Measurements from ENCODE around the gene CHMP4A. TPM values are rescaled to one million over a fixed set of nuclear protein-coding genes. Genes with fewer than 3 reads are reported as not detected.

Gene CHMP4A
- total RNA-seq, 1 donor from 2014 or later, result 95.8 TPM

DNA sequence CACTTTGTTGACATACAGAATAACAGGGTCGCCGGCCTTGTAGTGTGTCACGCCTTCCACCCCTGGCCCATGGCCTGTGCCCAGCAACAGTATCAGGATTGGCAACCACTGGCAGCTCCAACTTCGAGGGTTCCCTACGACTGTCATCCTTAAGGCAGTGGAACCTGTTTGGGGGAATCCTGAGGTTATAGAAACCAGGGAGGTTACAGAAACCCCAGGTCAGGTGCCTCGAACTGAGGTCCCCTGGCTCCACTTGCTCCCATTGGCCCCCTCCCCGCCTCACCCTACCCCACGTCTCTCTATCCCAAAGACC is 18.5 kb downstream of the CHMP4A start:
- Mint-ChIP-seq H3K27me3 (ENCODE audit: insufficient read depth) (no peaks in the 10 kb centered on the region), H3K36me3 (ENCODE audit: low read depth) (peaks cover 43% of the 10 kb centered on the region)
- DNase-seq (ENCODE audit: low spot score), result no peak

DNA sequence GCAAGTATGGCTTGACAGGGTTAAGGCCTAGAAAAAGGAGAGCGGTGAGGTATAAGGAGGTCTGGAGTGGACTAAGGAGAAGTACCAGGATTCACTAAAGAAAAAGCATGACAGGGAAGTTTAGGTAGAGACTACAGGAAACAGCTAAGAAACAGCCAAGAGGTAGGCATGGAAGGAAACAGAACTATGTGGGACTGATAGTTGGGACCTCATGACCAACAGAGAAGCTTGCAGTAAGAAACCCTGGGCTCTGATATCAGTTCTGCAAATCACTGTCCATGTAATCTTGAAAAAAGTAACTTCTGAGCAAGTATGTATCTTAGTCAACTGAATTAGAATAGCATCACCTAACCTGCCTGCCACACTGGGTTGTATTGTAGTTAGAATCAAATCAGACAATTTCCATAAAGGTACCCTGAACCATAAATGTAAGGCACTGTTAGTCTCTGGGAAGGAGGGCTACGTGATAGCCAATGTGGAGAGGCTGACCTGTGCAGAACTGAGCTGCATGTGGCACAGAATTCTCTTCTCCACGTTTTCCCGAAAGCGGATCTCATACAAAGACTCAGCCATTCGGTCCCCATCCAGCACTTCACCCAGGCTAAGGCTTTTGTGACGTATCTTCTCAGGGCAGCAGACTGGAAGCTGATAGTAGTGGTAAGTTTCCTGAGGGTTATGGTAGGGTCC is 19.0 kb downstream of the CHMP4A start:
- DNase-seq (ENCODE audit: low spot score), result no peak
- peak overlapping the region; percentile 97 for H3K4me3 Mint-ChIP-seq
- H3K27ac Mint-ChIP-seq, result peak overlapping the region; percentile 96
- H3K9me3 Mint-ChIP-seq, result no peaks in the 10 kb centered on the region
- intact Hi-C loops (cut with micrococcal nuclease), result no loop called here
- peaks cover 67% of the 10 kb centered on the region for H3K4me1 Mint-ChIP-seq (ENCODE audit: low read depth)
- H3K36me3 Mint-ChIP-seq (ENCODE audit: low read depth), result peaks cover 42% of the 10 kb centered on the region
- H3K27me3 Mint-ChIP-seq (ENCODE audit: insufficient read depth), result no peaks in the 10 kb centered on the region

More for the DNA sequence above, 18.5 kb downstream of the CHMP4A start:
- peak overlapping the region; percentile 97 for H3K4me3 Mint-ChIP-seq
- peak overlapping the region; percentile 96 for H3K27ac Mint-ChIP-seq
- no peaks in the 10 kb centered on the region for H3K9me3 Mint-ChIP-seq
- peaks cover 67% of the 10 kb centered on the region for H3K4me1 Mint-ChIP-seq (ENCODE audit: low read depth)
- intact Hi-C loops (cut with micrococcal nuclease), result loop anchor here (1.0 kb wide), 3 partner anchors 18 to 48 kb away; partner anchors contain the start of genes CHMP4A, GMPR2, NEDD8 and RNF31

- no peak for DNase-seq (ENCODE audit: low spot score)
- Mint-ChIP-seq H3K27ac (peak overlapping the region; percentile 1), H3K4me3 (no peak overlapping the region), H3K27me3 (ENCODE audit: insufficient read depth) (no peaks in the 10 kb centered on the region), H3K4me1 (ENCODE audit: low read depth) (peaks cover 62% of the 10 kb centered on the region), H3K36me3 (ENCODE audit: low read depth) (peaks cover 32% of the 10 kb centered on the region), H3K9me3 (no peaks in the 10 kb centered on the region)
- intact Hi-C loops (cut with micrococcal nuclease), result no loop called here
Observed at GRCh38 chr14:24192933-24193332, 20.4 kb downstream of the CHMP4A start.

GRCh38 chr14:24190416-24190815 is 22.9 kb downstream of the CHMP4A start:
- no peaks in the 10 kb centered on the region for H3K9me3 Mint-ChIP-seq
- H3K4me3 Mint-ChIP-seq, result no peak overlapping the region
- peaks cover 47% of the 10 kb centered on the region for H3K36me3 Mint-ChIP-seq (ENCODE audit: low read depth)
- peaks cover 56% of the 10 kb centered on the region for H3K4me1 Mint-ChIP-seq (ENCODE audit: low read depth)
- no peak for DNase-seq (ENCODE audit: low spot score)
- no peak overlapping the region for H3K27ac Mint-ChIP-seq
- intact Hi-C loops (cut with micrococcal nuclease), result no loop called here
- H3K27me3 Mint-ChIP-seq (ENCODE audit: insufficient read depth), result no peaks in the 10 kb centered on the region

GRCh38 chr14:24189460-24189859 is 23.8 kb downstream of the CHMP4A start:
- peaks cover 48% of the 10 kb centered on the region for H3K36me3 Mint-ChIP-seq (ENCODE audit: low read depth)
- intact Hi-C loops (cut with micrococcal nuclease), result loop anchor here (2.0 kb wide), 2 partner anchors 53 to 253 kb away; partner anchors contain the start of genes SDR39U1 and TINF2
- H3K27ac Mint-ChIP-seq, result peak overlapping the region; percentile 86
- no peak overlapping the region for H3K4me3 Mint-ChIP-seq
- peaks cover 50% of the 10 kb centered on the region for H3K4me1 Mint-ChIP-seq (ENCODE audit: low read depth)
- no peak for DNase-seq (ENCODE audit: low spot score)
- H3K9me3 Mint-ChIP-seq, result no peaks in the 10 kb centered on the region
- no peaks in the 10 kb centered on the region for H3K27me3 Mint-ChIP-seq (ENCODE audit: insufficient read depth)

- Mint-ChIP-seq H3K27me3 (ENCODE audit: insufficient read depth) (no peaks in the 10 kb centered on the region), H3K9me3 (no peaks in the 10 kb centered on the region), H3K27ac (peak overlapping the region; percentile 86), H3K4me1 (ENCODE audit: low read depth) (peaks cover 45% of the 10 kb centered on the region), H3K36me3 (ENCODE audit: low read depth) (peaks cover 48% of the 10 kb centered on the region), H3K4me3 (peak overlapping the region; percentile 91)
- intact Hi-C loops (cut with micrococcal nuclease), result loop anchor here (2.0 kb wide), 2 partner anchors 54 to 254 kb away; partner anchors contain the start of genes SDR39U1 and TINF2
- no peak for DNase-seq (ENCODE audit: low spot score)
Observed at GRCh38 chr14:24189059-24189375, 24.3 kb downstream of the CHMP4A start.

- Mint-ChIP-seq H3K27me3 (ENCODE audit: insufficient read depth) (no peaks in the 10 kb centered on the region), H3K27ac (peak within 1 kb of the TSS; percentile 86), H3K9me3 (no peaks in the 10 kb centered on the region), H3K36me3 (ENCODE audit: low read depth) (peaks cover 49% of the 10 kb centered on the region), H3K4me1 (ENCODE audit: low read depth) (peaks cover 42% of the 10 kb centered on the region), H3K4me3 (peak within 1 kb of the TSS; percentile 91)
- intact Hi-C loops (cut with micrococcal nuclease), result loop anchor here (1.0 to 2.0 kb wide), 9 partner anchors 8 to 254 kb away; partner anchors contain the start of genes CHMP4A, GMPR2, IRF9 and NEDD8
- peak; percentile 93 for DNase-seq (ENCODE audit: low spot score)
Observed at GRCh38 chr14:24188251-24189058, 24.8 kb downstream of the CHMP4A start, which contains the start of gene IPO4. Gene IPO4 (minus strand): TSS chr14:24188816. CDS start chr14:24188787, 29 bp downstream.

- no peak for DNase-seq (ENCODE audit: low spot score)
- Mint-ChIP-seq H3K9me3 (no peaks in the 10 kb centered on the region), H3K27me3 (ENCODE audit: insufficient read depth) (no peaks in the 10 kb centered on the region), H3K4me1 (ENCODE audit: low read depth) (peaks cover 36% of the 10 kb centered on the region), H3K27ac (peak overlapping the region; percentile 23), H3K4me3 (peak overlapping the region; percentile 91), H3K36me3 (ENCODE audit: low read depth) (peaks cover 51% of the 10 kb centered on the region)
- intact Hi-C loops (cut with micrococcal nuclease), result no loop called here
Observed at GRCh38 chr14:24187539-24187915, 25.8 kb downstream of the CHMP4A start.

- Mint-ChIP-seq H3K9me3 (no peaks in the 10 kb centered on the region), H3K4me3 (peak overlapping the region; percentile 91), H3K27ac (peak overlapping the region; percentile 47), H3K36me3 (ENCODE audit: low read depth) (peaks cover 51% of the 10 kb centered on the region), H3K27me3 (ENCODE audit: insufficient read depth) (no peaks in the 10 kb centered on the region), H3K4me1 (ENCODE audit: low read depth) (peaks cover 30% of the 10 kb centered on the region)
- intact Hi-C loops (cut with micrococcal nuclease), result no loop called here
- no peak for DNase-seq (ENCODE audit: low spot score)
Observed at GRCh38 chr14:24186831-24187538, 26.3 kb downstream of the CHMP4A start.

- peaks cover 25% of the 10 kb centered on the region for H3K4me1 Mint-ChIP-seq (ENCODE audit: low read depth)
- H3K27ac Mint-ChIP-seq, result no peak overlapping the region
- H3K4me3 Mint-ChIP-seq, result no peak overlapping the region
- intact Hi-C loops (cut with micrococcal nuclease), result no loop called here
- no peak for DNase-seq (ENCODE audit: low spot score)
- H3K36me3 Mint-ChIP-seq (ENCODE audit: low read depth), result peaks cover 48% of the 10 kb centered on the region
- no peaks in the 10 kb centered on the region for H3K9me3 Mint-ChIP-seq
- H3K27me3 Mint-ChIP-seq (ENCODE audit: insufficient read depth), result no peaks in the 10 kb centered on the region
Observed at GRCh38 chr14:24185741-24186140, 27.5 kb downstream of the CHMP4A start.

GRCh38 chr14:24185026-24185425 is 28.3 kb downstream of the CHMP4A start:
- Mint-ChIP-seq H3K27ac (no peak overlapping the region), H3K36me3 (ENCODE audit: low read depth) (peaks cover 51% of the 10 kb centered on the region), H3K4me3 (no peak overlapping the region), H3K4me1 (ENCODE audit: low read depth) (peaks cover 21% of the 10 kb centered on the region), H3K27me3 (ENCODE audit: insufficient read depth) (no peaks in the 10 kb centered on the region), H3K9me3 (no peaks in the 10 kb centered on the region)
- no peak for DNase-seq (ENCODE audit: low spot score)
- intact Hi-C loops (cut with micrococcal nuclease), result no loop called here

DNA sequence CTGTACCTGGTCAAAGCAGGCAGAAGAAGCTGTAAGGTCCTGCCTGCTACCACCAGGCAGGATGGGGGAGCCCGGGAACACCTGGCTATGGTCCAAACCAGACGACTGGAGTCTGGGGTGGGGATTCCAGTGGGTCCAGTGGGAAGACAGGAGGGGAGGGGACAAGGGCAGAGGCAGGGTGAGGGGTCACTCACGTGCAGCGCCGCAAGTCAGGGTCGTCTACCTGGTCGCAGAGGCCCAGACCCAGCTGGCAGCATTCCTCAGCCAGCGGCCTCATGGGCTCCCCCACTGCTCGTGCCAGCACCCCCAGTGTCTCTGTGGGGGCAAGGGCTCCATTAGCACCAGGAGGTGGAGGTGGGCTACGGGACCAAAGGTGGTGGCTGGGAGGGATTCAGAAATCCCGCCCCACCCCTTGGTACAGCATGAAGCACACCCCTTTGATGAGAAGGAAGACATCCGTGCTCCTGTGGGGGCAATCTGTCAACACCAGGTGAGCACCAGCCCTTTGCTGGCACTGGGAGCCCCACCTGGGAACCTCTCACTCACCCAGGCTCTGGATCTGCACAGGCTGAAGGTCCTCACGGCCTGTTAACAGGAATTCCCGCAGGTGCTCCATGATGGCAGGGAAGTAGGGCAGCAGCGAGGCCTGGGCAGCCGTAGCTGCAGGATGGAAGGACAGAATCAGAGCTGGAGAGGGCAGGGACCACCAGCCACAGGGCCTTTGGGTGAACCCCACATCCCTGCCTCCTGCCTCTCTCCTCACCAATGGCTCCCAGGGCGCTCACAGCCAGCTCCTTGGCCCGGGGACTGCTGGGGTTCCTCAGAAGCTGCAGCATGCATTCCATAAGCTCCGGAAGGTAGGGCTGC is 29.0 kb downstream of the CHMP4A start:
- Mint-ChIP-seq H3K9me3 (no peaks in the 10 kb centered on the region), H3K36me3 (ENCODE audit: low read depth) (peaks cover 54% of the 10 kb centered on the region), H3K4me1 (ENCODE audit: low read depth) (peaks cover 18% of the 10 kb centered on the region), H3K4me3 (no peak overlapping the region), H3K27me3 (ENCODE audit: insufficient read depth) (no peaks in the 10 kb centered on the region), H3K27ac (no peak overlapping the region)
- intact Hi-C loops (cut with micrococcal nuclease), result no loop called here
- DNase-seq (ENCODE audit: low spot score), result no peak

All from activated T-helper 1 cell treated with anti-CD3 and anti-CD28 coated beads, Interleukin-12 subunit alpha, Interleukin-12 subunit beta, Interleukin-2, Interleukin-4 antibody, amounts not matched to agents 30 ng/mL and 10 ng/mL and 1 ng/mL, durations not matched to agents 14 hours and 24 hours and 36 hours (primary cell).